Caco-2 (cell line): ENCODE results near the gene TDP1. TPM values are rescaled to one million over a fixed set of nuclear protein-coding genes. Genes with fewer than 3 reads are reported as not detected.

ENCODE experiments used
- BruUV-seq: library from RNA; stranded (reverse); fragments of 400-500 nt; replicated peaks from 2 replicates; lab custom pipeline; 2021; lab: Mats Ljungman, UMichigan
- CTCF ChIA-PET: fragments of 300-600 bp; sonication (Branson Sonifier 250); formaldehyde crosslinking; loops from one replicate; lab custom pipeline; 2022; ENCODE audit warnings: antibody characterized with exemption; lab: Charles Lee
- POLR2A ChIA-PET: fragments of 300-600 bp; sonication (Branson Sonifier 250); formaldehyde crosslinking; loops from one replicate; lab custom pipeline; 2022; ENCODE audit warnings: antibody characterized with exemption; lab: Charles Lee
- DNase-seq, 2 experiments: peaks; one replicate each; pipeline versions ENCODE4 v3.0.0 to v3.0.0-alpha.2; 2020 to 2022
- H3K27me3 ChIP-seq: replicated peaks from 2 replicates; pipeline ENCODE4 v1.6.0; 2011; ENCODE audit warnings: low read length; ENCODE audit not compliant: control insufficient read depth, insufficient read depth
- H3K36me3 ChIP-seq: 2 replicates; pipeline ENCODE4 v1.5.1; 2011; ENCODE audit warnings: low read length; ENCODE audit not compliant: control insufficient read depth, insufficient read depth
- H3K4me1 ChIP-seq: fragments of 250-450 bp; sonication (Bioruptor Pico); 2 replicates; pipeline ENCODE4 v1.5.1; 2020; ENCODE audit warnings: mild to moderate bottlenecking
- H3K4me3 ChIP-seq: 2 replicates; pipeline ENCODE4 v1.5.1; 2011; ENCODE audit warnings: low read depth, mild to moderate bottlenecking, control low read depth, low read length
- H3K9me3 ChIP-seq: fragments of 250-450 bp; sonication (Bioruptor Pico); 2 replicates; pipeline ENCODE4 v1.5.1; 2020; ENCODE audit warnings: mild to moderate bottlenecking, moderate library complexity
- H3K27ac Mint-ChIP-seq: one replicate; pipeline ENCODE4 v1.8.0; 2022; ENCODE audit warnings: mixed read lengths; ENCODE audit not compliant: unreplicated experiment
- H3K27me3 Mint-ChIP-seq: one replicate; pipeline ENCODE4 v1.8.0; 2022; ENCODE audit warnings: mixed read lengths; ENCODE audit not compliant: insufficient read depth, unreplicated experiment
- H3K36me3 Mint-ChIP-seq: one replicate; pipeline ENCODE4 v1.8.0; 2022; ENCODE audit warnings: mild to moderate bottlenecking, mixed read lengths; ENCODE audit not compliant: insufficient read depth, unreplicated experiment
- H3K4me1 Mint-ChIP-seq: one replicate; pipeline ENCODE4 v1.8.0; 2022; ENCODE audit warnings: low read depth, mixed read lengths; ENCODE audit not compliant: unreplicated experiment
- H3K4me3 Mint-ChIP-seq: one replicate; pipeline ENCODE4 v1.8.0; 2022; ENCODE audit warnings: mild to moderate bottlenecking, moderate library complexity, mixed read lengths; ENCODE audit not compliant: unreplicated experiment
- H3K9me3 Mint-ChIP-seq: one replicate; pipeline ENCODE4 v1.8.0; 2022; ENCODE audit warnings: mixed read lengths; ENCODE audit not compliant: unreplicated experiment
- CTCF ChIP-seq, 2 experiments: fragments of 200-600 bp in 1 of 2; IDR thresholded peaks; 1 replicate in 1 of 2; 2 replicates in 1 of 2; pipeline versions ENCODE4 v1.5.1 to v1.8.0; 2011 to 2022; ENCODE audit warnings: antibody characterized with exemption in 1 of 2, control low read depth in 1 of 2, inconsistent platforms in 1 of 2, low read depth in 1 of 2, low read length in 1 of 2, mild to moderate bottlenecking in 1 of 2, moderate library complexity in 1 of 2; ENCODE audit not compliant: insufficient read depth in 1 of 2, severe bottlenecking in 1 of 2, unreplicated experiment in 1 of 2
- intact Hi-C: fragments of 100-400 bp; cut with micrococcal nuclease; formaldehyde crosslinking; loops from one replicate; pipeline ENCODE4 v1.10.0; 2022; ENCODE audit not compliant: unreplicated experiment
- total RNA-seq: library from RNA; stranded (reverse); gene quantifications from 2 replicates; pipeline ENCODE4 v1.2.3, GENCODE V29; 2022

Gene TDP1
- total RNA-seq, 1 experiment from 2014 or later: 29.0 TPM

- Mint-ChIP-seq H3K27me3 (no peaks in the 10 kb centered on the region), H3K27ac (peak overlapping the region; percentile 92), H3K4me3 (peak overlapping the region; percentile 93), H3K9me3 (no peaks in the 10 kb centered on the region), H3K36me3 (peaks cover 26% of the 10 kb centered on the region), H3K4me1 (peaks cover 25% of the 10 kb centered on the region)
- no TSS peak for BruUV-seq
- Histone ChIP-seq H3K4me1 (peaks cover 13% of the 10 kb centered on the region), H3K36me3 (peaks cover 7% of the 10 kb centered on the region), H3K4me3 (peak overlapping the region; percentile 92), H3K9me3 (no peaks in the 10 kb centered on the region), H3K27me3 (no peaks in the 10 kb centered on the region)
- intact Hi-C loops: no loop called here
- ChIA-PET POLR2A (interaction anchor here (0.5 kb wide), 1 partner anchor 359 kb away, joined by 8 read pairs; no protein-coding TSS in a partner anchor), CTCF (interaction anchor here (0.7 to 4.0 kb wide), 4 partner anchors 17 to 802 kb away, joined by 3 to 21 read pairs (median 8); partner anchors contain the start of gene PSMC1)
- DNase-seq: no peak
- TF ChIP-seq CTCF (IDR thresholded peaks at IDR 0.05; ENCODE audit: insufficient read depth in 1 of 2, low read depth in 1 of 2, low read length in 1 of 2, severe bottlenecking in 1 of 2, unreplicated experiment in 1 of 2): no peak
Observed at GRCh38 chr14:89956661-89957009, 908 bp downstream of the TDP1 start.

- TF ChIP-seq CTCF (IDR thresholded peaks at IDR 0.05; ENCODE audit: insufficient read depth in 1 of 2, low read depth in 1 of 2, low read length in 1 of 2, severe bottlenecking in 1 of 2, unreplicated experiment in 1 of 2): no peak
- H3K36me3 ChIP-seq: peaks cover 7% of the 10 kb centered on the region
- ChIA-PET CTCF (interaction anchor here (0.5 kb wide), 1 partner anchor 326 kb away, joined by 3 read pairs; no protein-coding TSS in a partner anchor), POLR2A (no interaction called here)
- H3K9me3 Mint-ChIP-seq: no peaks in the 10 kb centered on the region
- H3K27me3 Mint-ChIP-seq: no peaks in the 10 kb centered on the region
- peak overlapping the region; percentile 93 for H3K4me3 Mint-ChIP-seq
- peaks cover 13% of the 10 kb centered on the region for H3K4me1 ChIP-seq
- H3K4me3 ChIP-seq: peak overlapping the region; percentile 92
- peak overlapping the region; percentile 92 for H3K27ac Mint-ChIP-seq
- no peaks in the 10 kb centered on the region for H3K27me3 ChIP-seq
- no peak for DNase-seq
- BruUV-seq: TSS peak; percentile 51
- intact Hi-C loops: no loop called here
- peaks cover 29% of the 10 kb centered on the region for H3K36me3 Mint-ChIP-seq
- H3K9me3 ChIP-seq: no peaks in the 10 kb centered on the region
- peaks cover 25% of the 10 kb centered on the region for H3K4me1 Mint-ChIP-seq
Observed at GRCh38 chr14:89957376-89957775, 1.6 kb downstream of the TDP1 start.

- intact Hi-C loops: no loop called here
- no TSS peak for BruUV-seq
Observed at GRCh38 chr14:89957791-89958190, 2.1 kb downstream of the TDP1 start.

More at GRCh38 chr14:89957791-89958190, 2.1 kb downstream of the TDP1 start:
- Histone ChIP-seq H3K27me3 (no peaks in the 10 kb centered on the region), H3K9me3 (no peaks in the 10 kb centered on the region), H3K4me1 (peaks cover 13% of the 10 kb centered on the region), H3K4me3 (no peak overlapping the region), H3K36me3 (peaks cover 7% of the 10 kb centered on the region)
- Mint-ChIP-seq H3K4me1 (peaks cover 25% of the 10 kb centered on the region), H3K36me3 (peaks cover 33% of the 10 kb centered on the region), H3K9me3 (no peaks in the 10 kb centered on the region), H3K4me3 (peak overlapping the region; percentile 93), H3K27ac (no peak overlapping the region), H3K27me3 (no peaks in the 10 kb centered on the region)
- no peak for TF ChIP-seq CTCF (IDR thresholded peaks at IDR 0.05; ENCODE audit: insufficient read depth in 1 of 2, low read depth in 1 of 2, low read length in 1 of 2, severe bottlenecking in 1 of 2, unreplicated experiment in 1 of 2)
- DNase-seq: no peak
- POLR2A ChIA-PET: no interaction called here
- CTCF ChIA-PET: interaction anchor here (0.5 kb wide), 1 partner anchor 325 kb away, joined by 3 read pairs; no protein-coding TSS in a partner anchor
